HG03565 (cell line): Measurements from ENCODE around the gene CXCL14.

ENCODE experiments used
- ATAC-seq: cut with Tn5 transposase; IDR thresholded peaks from one replicate; pipeline ENCODE4 v1.9.1; 2021; ENCODE audit warnings: mild to moderate bottlenecking, moderate library complexity; ENCODE audit not compliant: unreplicated experiment

CXCL14 gene

GRCh38 chr5:135578685-135579341, at the start of gene CXCL14:
CXCL14 (minus strand) TSS chr5:135578991; CDS start chr5:135578778, 213 bp downstream.
- ATAC-seq: no peak

- ATAC-seq: no peak
These were observed 47.8 kb upstream of the CXCL14 start for GRCh38 chr5:135626636-135627035.

- no peak for ATAC-seq
These were observed 47.2 kb upstream of the CXCL14 start for GRCh38 chr5:135625961-135626360.

DNA sequence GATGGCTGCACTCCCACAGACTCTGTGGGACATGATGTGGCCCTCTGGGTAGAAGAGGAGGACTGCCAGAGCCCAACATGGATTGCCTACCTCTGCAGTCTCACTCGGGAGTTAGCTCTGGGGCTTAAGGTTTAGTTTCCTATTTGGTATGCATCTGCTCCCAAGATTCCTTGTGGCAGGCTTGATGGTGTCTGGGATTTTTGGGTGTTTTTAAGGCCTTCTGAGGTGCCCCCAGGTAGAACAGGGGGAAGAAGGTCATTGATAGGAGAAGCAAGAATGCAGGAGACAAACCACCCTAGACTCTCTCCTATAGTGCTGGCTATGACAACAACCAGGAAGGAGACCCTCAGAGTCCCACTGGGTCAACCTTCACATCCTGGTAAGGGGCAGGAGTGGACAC, 46.7 kb upstream of the CXCL14 start:
- no peak for ATAC-seq

GRCh38 chr5:135625061-135625460, 46.3 kb upstream of the CXCL14 start:
- no peak for ATAC-seq

DNA sequence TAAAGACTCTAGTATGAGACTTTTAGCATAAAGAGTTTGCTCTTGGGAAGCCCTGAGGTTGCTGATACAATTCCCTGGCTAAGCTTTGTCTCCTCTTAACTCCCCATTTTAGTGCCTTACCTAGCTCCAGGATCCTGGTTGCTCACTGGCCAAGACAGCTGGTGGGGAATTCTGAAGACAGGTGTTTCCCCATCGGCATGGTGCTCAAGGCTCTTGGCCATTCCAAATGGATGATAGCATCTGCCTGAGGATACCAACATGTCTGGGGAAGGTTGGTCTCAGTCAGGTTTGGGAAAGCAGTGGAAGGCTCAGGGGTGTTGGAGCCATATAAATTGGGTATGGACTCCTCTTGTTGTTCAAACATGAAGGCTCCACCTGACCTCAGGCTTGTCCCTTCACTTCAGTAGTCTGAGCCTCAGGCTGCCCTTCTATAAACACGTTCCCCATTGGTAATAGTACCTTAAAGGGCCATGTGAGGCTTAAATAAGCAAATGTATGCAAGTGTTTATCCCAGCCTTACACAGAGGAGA, 44.5 kb upstream of the CXCL14 start:
- no peak for ATAC-seq

DNA sequence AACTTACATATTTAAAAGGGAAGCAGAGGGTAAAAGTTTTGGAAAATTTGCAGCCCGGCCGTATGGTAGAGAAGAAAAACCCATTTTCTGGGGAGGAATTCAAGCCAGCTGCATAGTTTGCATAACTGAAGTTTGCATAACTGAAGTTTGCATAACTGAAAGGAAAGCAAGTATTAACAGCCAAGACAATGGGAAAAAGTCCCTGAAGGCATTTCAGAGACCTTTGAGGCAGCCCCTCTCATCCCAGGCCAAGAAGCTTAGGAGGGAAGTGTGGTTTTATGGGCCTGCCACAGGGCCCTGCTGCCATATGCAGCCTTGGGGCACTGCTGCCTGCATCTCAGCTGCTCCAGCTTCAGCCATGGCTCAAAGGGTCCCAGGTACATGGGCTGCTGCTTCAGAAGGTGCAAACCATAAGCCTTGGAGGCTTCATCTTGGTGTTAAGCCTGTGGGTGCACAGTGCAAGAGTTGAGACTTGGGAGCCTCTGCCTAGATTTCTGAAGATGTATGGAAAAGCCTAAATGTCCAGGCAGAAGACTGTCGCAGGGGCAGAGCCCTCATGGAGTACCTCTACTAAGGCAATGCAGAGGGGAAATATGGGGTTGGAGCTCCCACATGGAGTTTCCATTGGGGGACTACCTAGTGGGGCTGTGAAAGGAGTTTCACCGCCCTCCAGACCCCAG, 36.9 kb upstream of the CXCL14 start:
- no peak for ATAC-seq

GRCh38 chr5:135615171-135615570, 36.4 kb upstream of the CXCL14 start:
- ATAC-seq: no peak

- no peak for ATAC-seq
These were observed 31.2 kb upstream of the CXCL14 start for GRCh38 chr5:135609981-135610380.

GRCh38 chr5:135608761-135609443, 30.1 kb upstream of the CXCL14 start:
- ATAC-seq: no peak

DNA sequence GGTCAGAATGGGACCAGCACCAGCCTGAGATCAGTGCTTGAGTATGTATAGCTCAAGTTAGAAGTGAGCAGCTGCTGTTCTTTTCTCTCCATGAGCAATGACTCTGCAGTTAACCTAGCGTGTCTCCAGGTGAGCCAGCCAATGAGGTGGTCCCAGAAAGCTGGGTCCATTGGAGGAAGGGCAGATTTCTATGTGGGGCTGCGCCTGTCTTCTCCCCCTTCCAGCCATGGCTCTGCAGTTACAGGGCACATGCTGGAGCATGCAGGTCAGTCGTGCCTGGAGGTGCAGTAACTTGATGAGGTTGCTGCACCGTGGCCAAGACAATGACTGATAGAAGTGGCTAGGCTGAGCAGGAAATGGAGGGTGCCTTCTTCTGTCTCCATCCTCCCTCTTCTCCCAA, 29.6 kb upstream of the CXCL14 start:
- no peak for ATAC-seq

- ATAC-seq: no peak
These were observed 27.6 kb upstream of the CXCL14 start for GRCh38 chr5:135606431-135606830.

- no peak for ATAC-seq
These were observed 26.4 kb upstream of the CXCL14 start for GRCh38 chr5:135605221-135605620.

DNA sequence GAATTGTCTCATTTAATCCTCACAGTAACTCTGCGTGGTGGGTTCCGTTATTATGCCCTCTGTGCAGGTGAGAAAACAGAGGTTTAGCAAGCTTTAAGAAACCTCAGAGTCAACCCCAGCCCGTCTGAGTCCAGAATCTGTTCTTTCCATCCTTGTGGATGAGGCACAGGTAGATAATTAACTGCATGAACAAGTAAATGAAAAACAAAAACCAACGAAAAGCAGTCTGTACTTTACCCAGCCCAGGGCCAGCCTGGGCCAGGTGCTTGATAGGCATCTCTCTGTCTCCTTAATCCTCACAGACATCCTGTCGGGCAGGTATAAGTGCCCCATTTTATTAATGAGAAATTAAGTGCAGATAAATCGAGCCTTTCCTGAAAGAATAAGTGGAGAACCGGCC, 25.3 kb upstream of the CXCL14 start:
- ATAC-seq: no peak

DNA sequence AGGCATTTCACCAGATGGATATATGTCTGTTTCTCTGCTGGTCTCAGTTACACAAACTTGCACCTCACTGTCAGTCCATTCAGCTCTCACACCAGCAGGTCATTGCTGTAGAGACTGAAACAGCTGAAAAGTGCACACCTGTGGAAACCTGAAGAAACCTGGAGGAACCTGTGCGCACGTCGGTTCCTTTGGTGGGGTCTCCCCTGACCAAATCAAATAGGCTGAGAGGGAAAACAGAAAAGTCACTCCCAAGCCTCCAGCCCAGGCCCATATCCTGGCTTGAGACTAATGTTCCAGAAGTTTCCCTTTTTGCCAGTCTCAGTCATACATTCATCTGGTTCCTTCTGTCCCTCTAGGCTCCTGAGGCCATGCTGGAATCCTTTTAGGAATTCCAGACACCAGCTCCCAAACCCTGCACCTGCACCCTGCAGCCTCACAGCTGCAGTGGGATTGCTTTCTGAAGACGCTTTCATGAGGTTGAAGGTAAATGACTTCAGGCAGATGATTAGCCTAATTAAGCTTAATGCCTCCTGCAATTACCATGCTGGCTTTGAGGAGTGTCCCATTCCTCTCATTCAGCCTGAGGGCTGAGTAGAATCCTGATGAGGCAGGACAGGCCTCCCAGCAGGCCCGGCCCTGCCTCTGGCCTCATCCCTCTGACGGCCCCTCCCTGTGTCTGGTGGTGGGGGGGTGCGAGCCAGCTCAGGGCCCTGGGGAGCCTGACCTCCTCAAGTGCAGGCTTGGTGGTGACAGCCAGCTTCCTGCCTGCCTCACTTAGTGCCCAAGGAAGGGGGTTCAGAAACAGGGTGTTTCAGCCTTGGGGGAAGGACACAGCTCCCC, 24.3 kb upstream of the CXCL14 start:
- no peak for ATAC-seq

DNA sequence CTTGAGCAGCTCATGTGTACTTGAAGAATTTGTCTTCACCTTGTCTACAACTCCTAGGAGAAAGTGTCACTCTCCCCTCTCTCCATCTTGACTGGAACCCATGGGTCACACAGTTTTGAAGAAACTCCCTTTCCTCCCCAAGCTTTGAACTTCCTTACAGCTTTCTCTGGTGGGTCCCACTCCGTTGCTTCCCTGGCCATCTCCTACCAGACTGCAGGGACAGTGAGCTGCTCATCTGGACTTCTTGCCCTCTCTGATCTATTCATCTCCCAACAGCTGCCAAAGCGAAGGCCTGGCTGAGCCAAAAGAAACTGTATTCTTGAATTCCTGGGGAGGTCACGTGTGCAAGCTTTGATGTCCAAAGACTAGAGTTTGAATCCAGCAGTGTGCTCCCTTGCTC, 22.7 kb upstream of the CXCL14 start:
- ATAC-seq: no peak

DNA sequence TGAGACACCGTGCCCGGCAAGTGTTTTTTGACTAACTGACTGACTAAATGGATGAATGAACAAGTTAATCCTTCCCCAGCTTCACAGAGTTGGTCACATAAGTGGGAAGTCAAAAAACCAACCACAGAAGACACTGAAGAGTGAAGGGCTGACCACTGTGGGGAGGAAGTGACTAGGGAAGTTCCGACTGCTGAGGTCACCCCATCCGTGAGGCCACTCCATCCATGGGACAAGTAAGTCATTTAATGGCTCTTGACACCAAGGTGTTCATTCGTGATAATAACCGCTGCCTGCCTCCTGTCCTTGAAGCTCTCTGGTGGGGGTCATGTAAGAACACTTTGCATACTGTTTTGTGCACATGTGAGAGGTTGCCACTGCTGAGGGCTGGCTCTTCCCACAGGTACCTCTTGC, 22.2 kb upstream of the CXCL14 start:
- ATAC-seq: no peak

GRCh38 chr5:135600152-135600570, 21.4 kb upstream of the CXCL14 start:
- ATAC-seq: no peak

DNA sequence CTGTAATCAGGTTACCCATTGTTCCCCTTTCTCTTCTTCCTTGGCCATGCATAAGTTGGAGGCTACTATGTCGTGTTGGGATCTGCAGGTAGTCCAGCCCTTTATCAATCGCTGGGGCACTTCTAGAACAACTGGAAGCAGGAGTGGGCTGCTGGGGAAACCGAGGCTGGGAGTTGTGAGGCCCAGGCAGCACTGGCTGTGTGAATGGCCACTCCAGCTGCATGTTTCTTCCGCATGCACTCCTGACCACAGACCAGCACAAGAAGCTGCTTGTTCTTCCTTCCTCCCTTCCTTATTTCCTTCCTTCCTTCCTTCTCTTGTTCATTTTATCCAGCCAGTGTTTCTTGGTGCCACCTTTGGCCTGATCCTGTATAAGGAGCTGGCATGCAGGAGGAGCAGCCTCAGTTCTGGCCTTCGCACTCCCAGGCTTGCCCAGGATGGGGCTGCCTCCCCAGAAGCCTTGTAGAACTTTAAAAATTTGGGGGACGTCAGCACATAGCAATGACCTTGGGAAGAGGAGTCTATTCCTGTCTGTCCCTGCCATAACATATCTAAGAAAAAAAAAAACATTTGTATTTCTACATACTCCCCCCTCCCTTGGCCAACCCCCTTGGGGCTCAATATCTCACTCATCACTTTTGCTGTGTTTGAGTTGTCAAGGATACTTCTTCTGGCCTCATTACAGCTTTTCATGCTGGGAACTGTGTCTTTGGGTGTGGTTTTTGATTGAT, 20.8 kb upstream of the CXCL14 start:
- no peak for ATAC-seq

DNA sequence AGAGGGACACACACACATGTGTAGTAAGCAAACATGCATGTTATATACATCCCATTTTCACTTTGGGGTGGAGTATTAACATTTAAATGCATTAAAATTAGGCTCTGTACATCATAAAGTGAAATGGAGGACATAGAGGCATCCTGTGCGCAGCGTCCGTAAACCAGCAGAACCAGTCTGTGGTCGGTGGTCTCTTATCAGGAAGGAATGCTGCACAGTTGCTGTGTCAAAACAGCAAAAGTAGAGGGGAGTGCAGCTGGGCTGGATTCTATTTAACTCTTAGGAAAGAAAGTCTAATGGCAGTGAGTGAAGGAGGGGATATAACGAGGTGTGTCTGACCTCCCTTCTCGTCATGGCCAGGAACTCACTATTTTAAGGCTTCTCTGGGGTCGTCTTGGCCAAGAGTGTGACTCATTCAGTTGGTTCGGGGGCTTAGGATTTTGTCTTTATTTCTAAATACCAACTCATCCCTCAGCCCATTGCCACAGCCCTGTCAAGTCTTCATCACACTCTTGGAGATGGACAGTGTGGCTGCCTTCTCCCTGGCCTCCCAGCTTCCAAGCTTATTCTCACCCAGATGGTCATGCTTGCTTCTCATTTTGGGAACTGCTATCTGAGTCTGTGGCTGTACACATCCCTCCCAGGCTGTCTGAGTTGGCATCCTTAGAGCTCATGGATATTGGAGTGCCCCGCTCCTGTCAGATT, 20.1 kb upstream of the CXCL14 start:
- no peak for ATAC-seq
